K562 (cell line): ENCODE measurements around the gene WDR93. TPM values are rescaled to one million over a fixed set of nuclear protein-coding genes. Genes with fewer than 3 reads are reported as not detected.
A peak's percentile ranks its signal among the peaks of the same experiment; 100 is the strongest.

Source experiments
- ASH1L ChIP-seq: fragments of 450-650 bp; IDR thresholded peaks from 2 replicates; pipeline ENCODE4 v1.6.1; 2018; ENCODE audit warnings: borderline replicate concordance, mild to moderate bottlenecking, low read depth; ENCODE audit not compliant: partially characterized antibody
- GATAD2A ChIP-seq: fragments of 450-650 bp; IDR thresholded peaks from 2 replicates; pipeline ENCODE4 v1.6.1; 2017
- NFYB ChIP-seq: IDR thresholded peaks from 2 replicates; pipeline ENCODE4 v1.6.1; 2011; ENCODE audit warnings: mild to moderate bottlenecking, moderate library complexity; ENCODE audit not compliant: insufficient read length; ENCODE audit errors: extremely low read depth
- OTX1 ChIP-seq: fragments of 450-650 bp; formaldehyde crosslinking; IDR thresholded peaks from 2 replicates; pipeline ENCODE4 v1.4.0; 2022; ENCODE audit warnings: mild to moderate bottlenecking
- POLR2G ChIP-seq: fragments of 200-400 bp; formaldehyde crosslinking; IDR thresholded peaks from 2 replicates; pipeline ENCODE4 v1.6.1; 2017; ENCODE audit warnings: low read depth, mild to moderate bottlenecking, antibody characterized with exemption, low read length, moderate library complexity
- ZNF644 ChIP-seq: fragments of 200-800 bp; sonication (Bioruptor generic); IDR thresholded peaks from 2 replicates; pipeline ENCODE4 v1.6.1; 2016; ENCODE audit warnings: low read depth, missing genetic modification characterization, missing compliant biosample characterization
- polyA plus RNA-seq, 8 experiments: library from polyadenylated mRNA; depleted of rRNA in 4 of 8; stranded (reverse) in 5 of 8; unstranded in 3 of 8; fragments of >200 nt; fragmentation: Nextera tagmentation in 2 of 8; fragmentation: Illumina TruSeq in 1 of 8; extraction: Ambion mirVana in 2 of 8; extraction: Trizol in 1 of 8; gene quantifications; 2 replicates each; pipeline versions ENCODE4 v1.2.1 to v1.2.3, GENCODE V29; 2011 to 2014; ENCODE audit warnings: inconsistent platforms in 1 of 8, missing spikeins in 1 of 8
- total RNA-seq, 7 experiments: library from RNA; depleted of rRNA in 6 of 7; stranded (reverse); fragments of >200 nt in 6 of 7; fragmentation: Illumina TruSeq in 2 of 7; extraction: Trizol in 2 of 7; gene quantifications; 2 replicates each; pipeline versions ENCODE4 v1.2.1 to v1.2.3, GENCODE V29; 2011 to 2021; ENCODE audit warnings: low replicate concordance in 1 of 7
- TF ChIP-seq, protein P1 (sequence below), 2 experiments: fragments of 450-650 bp; formaldehyde crosslinking in 1 of 2; IDR thresholded peaks; 2 replicates each; pipeline versions ENCODE4 v1.4.0 to v1.6.1; 2014 to 2020; ENCODE audit warnings: mild to moderate bottlenecking in 2 of 2, borderline replicate concordance in 1 of 2, low read depth in 1 of 2
- TF ChIP-seq, protein P2 (sequence below): fragments of 450-650 bp; conservative IDR thresholded peaks from 2 replicates; pipeline ENCODE4 v1.6.1; 2016; ENCODE audit warnings: missing genetic modification characterization, low read depth, mild to moderate bottlenecking, control low read depth, missing compliant biosample characterization
- TF ChIP-seq, protein P3 (sequence below): fragments of 450-650 bp; IDR thresholded peaks from 2 replicates; pipeline ENCODE4 v1.6.1; 2016; ENCODE audit warnings: mild to moderate bottlenecking
- TF ChIP-seq, protein P4 (sequence below): fragments of 450-650 bp; IDR thresholded peaks from 2 replicates; pipeline ENCODE4 v1.6.1; 2018; ENCODE audit warnings: mild to moderate bottlenecking, low read depth; ENCODE audit not compliant: partially characterized antibody

The WDR93 gene
- total and polyA plus RNA-seq, 9 of the 15 experiments (the other 6 are each of a cell fraction or from before 2014, with no cell fraction given) = not detected

DNA sequence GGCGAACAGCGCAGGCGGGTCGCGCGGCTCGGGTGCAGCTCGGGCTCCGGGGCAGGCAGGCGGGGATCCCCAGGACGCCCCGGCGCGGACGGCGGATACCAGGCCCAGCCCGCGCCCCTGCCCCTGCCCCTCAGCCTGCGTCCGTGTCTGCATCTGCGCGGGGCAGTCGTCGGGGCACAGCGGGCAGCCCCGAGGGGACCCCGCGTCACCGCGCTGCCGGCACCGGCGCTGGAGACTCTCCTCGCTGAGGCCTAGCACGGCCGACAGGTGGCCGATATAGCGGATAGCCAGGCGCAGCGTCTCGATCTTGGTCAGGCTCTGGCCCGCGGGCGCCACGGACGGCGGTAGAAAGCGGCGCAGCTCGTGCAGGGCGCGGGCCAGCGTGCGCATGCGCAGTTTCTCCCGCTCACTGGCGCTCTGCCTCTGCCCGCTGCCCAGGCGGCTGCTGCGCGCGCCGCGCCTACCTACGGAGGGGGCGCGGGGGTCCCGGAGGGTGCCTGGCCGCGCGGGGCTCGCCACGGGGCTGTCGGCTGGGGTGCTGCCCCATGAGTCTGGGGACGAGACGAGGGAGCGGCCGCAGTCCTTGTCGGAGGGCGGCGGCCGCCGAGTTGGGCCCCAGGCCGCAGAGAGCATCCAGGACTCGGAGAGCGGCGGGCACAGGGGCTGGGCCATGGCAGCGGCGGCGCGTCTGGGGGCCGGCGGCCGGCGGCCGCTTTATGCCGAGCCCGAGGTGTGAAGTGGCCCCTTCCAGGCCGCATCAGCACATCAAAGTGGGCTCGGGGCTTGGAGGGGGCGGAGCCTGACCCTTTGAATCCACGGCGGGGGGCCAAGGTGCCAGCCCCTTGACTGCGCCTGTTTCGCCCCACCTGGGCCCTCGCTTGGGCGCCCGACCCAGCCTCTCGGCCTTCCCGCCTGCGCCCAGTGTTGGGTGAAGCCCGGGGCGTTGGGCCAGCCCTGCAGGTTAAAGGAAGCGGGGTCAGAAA, 60.2 kb downstream of the WDR93 start, which contains the start of gene MESP1 (continued):
- TF ChIP-seq, protein P1, sequence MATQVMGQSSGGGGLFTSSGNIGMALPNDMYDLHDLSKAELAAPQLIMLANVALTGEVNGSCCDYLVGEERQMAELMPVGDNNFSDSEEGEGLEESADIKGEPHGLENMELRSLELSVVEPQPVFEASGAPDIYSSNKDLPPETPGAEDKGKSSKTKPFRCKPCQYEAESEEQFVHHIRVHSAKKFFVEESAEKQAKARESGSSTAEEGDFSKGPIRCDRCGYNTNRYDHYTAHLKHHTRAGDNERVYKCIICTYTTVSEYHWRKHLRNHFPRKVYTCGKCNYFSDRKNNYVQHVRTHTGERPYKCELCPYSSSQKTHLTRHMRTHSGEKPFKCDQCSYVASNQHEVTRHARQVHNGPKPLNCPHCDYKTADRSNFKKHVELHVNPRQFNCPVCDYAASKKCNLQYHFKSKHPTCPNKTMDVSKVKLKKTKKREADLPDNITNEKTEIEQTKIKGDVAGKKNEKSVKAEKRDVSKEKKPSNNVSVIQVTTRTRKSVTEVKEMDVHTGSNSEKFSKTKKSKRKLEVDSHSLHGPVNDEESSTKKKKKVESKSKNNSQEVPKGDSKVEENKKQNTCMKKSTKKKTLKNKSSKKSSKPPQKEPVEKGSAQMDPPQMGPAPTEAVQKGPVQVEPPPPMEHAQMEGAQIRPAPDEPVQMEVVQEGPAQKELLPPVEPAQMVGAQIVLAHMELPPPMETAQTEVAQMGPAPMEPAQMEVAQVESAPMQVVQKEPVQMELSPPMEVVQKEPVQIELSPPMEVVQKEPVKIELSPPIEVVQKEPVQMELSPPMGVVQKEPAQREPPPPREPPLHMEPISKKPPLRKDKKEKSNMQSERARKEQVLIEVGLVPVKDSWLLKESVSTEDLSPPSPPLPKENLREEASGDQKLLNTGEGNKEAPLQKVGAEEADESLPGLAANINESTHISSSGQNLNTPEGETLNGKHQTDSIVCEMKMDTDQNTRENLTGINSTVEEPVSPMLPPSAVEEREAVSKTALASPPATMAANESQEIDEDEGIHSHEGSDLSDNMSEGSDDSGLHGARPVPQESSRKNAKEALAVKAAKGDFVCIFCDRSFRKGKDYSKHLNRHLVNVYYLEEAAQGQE (IDR thresholded peaks at IDR 0.05; ENCODE audit: borderline replicate concordance) = peak; percentile 33
- TF ChIP-seq, protein P1 (CRISPR knock-in tag; IDR thresholded peaks at IDR 0.05; ENCODE audit: low read depth) = 0 out of 2 replicates have a peak, but pooled peaks have one; percentile 55
- TF ChIP-seq OTX1 (CRISPR knock-in tag) (no peak), NFYB (no peak), GATAD2A (no peak), ZNF644 (tag) (no peak), POLR2G (peak; percentile 89), ASH1L (no peak)
- TF ChIP-seq, protein P2, sequence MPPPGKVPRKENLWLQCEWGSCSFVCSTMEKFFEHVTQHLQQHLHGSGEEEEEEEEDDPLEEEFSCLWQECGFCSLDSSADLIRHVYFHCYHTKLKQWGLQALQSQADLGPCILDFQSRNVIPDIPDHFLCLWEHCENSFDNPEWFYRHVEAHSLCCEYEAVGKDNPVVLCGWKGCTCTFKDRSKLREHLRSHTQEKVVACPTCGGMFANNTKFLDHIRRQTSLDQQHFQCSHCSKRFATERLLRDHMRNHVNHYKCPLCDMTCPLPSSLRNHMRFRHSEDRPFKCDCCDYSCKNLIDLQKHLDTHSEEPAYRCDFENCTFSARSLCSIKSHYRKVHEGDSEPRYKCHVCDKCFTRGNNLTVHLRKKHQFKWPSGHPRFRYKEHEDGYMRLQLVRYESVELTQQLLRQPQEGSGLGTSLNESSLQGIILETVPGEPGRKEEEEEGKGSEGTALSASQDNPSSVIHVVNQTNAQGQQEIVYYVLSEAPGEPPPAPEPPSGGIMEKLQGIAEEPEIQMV (tag) = no peak
- TF ChIP-seq, protein P3, sequence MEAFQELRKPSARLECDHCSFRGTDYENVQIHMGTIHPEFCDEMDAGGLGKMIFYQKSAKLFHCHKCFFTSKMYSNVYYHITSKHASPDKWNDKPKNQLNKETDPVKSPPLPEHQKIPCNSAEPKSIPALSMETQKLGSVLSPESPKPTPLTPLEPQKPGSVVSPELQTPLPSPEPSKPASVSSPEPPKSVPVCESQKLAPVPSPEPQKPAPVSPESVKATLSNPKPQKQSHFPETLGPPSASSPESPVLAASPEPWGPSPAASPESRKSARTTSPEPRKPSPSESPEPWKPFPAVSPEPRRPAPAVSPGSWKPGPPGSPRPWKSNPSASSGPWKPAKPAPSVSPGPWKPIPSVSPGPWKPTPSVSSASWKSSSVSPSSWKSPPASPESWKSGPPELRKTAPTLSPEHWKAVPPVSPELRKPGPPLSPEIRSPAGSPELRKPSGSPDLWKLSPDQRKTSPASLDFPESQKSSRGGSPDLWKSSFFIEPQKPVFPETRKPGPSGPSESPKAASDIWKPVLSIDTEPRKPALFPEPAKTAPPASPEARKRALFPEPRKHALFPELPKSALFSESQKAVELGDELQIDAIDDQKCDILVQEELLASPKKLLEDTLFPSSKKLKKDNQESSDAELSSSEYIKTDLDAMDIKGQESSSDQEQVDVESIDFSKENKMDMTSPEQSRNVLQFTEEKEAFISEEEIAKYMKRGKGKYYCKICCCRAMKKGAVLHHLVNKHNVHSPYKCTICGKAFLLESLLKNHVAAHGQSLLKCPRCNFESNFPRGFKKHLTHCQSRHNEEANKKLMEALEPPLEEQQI = no peak
- TF ChIP-seq, protein P4, sequence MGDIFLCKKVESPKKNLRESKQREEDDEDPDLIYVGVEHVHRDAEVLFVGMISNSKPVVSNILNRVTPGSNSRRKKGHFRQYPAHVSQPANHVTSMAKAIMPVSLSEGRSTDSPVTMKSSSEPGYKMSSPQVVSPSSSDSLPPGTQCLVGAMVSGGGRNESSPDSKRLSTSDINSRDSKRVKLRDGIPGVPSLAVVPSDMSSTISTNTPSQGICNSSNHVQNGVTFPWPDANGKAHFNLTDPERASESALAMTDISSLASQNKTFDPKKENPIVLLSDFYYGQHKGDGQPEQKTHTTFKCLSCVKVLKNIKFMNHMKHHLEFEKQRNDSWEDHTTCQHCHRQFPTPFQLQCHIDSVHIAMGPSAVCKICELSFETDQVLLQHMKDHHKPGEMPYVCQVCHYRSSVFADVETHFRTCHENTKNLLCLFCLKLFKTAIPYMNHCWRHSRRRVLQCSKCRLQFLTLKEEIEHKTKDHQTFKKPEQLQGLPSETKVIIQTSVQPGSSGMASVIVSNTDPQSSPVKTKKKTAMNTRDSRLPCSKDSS = no peak
